GM19455 (cell line): ENCODE measurements around the gene ABCA1.
A peak's percentile ranks its signal among the peaks of the same experiment; 100 is the strongest.
"Not testable (repeated sequence)": the region's sequence is repeated elsewhere in the genome, so short reads cannot be mapped to it uniquely, and the experiment has no call there.

ENCODE experiments used
- ATAC-seq: cut with Tn5 transposase; IDR thresholded peaks from one replicate; pipeline ENCODE4 v1.9.1; 2021; ENCODE audit not compliant: unreplicated experiment

Gene ABCA1, protein sequence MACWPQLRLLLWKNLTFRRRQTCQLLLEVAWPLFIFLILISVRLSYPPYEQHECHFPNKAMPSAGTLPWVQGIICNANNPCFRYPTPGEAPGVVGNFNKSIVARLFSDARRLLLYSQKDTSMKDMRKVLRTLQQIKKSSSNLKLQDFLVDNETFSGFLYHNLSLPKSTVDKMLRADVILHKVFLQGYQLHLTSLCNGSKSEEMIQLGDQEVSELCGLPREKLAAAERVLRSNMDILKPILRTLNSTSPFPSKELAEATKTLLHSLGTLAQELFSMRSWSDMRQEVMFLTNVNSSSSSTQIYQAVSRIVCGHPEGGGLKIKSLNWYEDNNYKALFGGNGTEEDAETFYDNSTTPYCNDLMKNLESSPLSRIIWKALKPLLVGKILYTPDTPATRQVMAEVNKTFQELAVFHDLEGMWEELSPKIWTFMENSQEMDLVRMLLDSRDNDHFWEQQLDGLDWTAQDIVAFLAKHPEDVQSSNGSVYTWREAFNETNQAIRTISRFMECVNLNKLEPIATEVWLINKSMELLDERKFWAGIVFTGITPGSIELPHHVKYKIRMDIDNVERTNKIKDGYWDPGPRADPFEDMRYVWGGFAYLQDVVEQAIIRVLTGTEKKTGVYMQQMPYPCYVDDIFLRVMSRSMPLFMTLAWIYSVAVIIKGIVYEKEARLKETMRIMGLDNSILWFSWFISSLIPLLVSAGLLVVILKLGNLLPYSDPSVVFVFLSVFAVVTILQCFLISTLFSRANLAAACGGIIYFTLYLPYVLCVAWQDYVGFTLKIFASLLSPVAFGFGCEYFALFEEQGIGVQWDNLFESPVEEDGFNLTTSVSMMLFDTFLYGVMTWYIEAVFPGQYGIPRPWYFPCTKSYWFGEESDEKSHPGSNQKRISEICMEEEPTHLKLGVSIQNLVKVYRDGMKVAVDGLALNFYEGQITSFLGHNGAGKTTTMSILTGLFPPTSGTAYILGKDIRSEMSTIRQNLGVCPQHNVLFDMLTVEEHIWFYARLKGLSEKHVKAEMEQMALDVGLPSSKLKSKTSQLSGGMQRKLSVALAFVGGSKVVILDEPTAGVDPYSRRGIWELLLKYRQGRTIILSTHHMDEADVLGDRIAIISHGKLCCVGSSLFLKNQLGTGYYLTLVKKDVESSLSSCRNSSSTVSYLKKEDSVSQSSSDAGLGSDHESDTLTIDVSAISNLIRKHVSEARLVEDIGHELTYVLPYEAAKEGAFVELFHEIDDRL (N-terminal part only)

DNA sequence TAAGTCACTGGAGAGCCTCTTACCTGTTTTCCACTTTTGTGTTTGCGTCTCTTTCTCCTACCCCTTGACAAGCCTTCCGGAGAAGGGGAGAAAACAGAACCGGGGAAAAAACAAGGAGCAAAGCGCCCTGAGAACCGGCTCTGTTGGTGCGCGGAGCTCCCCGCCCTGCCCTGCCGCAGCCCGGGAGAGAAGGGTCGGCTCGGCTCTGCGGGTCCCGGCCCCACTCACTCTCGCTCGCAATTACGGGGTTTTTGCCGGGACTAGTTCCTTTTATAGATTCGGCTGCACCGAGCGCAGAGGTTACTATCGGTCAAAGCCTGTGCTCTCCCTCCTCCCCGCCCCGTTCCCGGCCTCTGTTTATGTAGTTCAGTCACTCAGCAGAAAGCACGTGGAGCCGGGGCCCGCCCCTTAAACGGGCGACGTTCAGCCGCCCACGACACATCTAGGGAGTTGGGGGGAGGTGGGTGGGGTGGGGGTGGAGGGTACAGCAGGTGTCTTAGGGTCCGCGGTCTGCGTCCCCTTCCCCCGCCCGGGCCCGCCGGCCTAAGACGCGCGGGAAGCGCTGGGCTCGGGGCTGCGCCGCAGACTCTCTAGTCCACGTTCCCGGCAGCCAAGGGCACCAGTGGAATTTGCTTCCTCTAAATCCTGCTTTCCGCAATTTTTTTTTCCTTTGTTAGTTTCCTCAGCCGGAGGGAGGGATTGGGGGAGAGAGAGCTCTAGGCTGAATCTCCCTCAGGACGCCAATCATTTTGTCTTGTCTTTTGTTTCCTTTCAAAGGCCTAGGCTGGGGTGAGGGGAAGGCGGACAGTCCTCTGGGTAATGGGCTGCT is at the start of gene ABCA1:
ABCA1 (minus strand) TSS at position 244 of the 829 bp plus-strand sequence. CDS start 24,476 bp downstream, outside the sequence.
- ATAC-seq = no peak

DNA sequence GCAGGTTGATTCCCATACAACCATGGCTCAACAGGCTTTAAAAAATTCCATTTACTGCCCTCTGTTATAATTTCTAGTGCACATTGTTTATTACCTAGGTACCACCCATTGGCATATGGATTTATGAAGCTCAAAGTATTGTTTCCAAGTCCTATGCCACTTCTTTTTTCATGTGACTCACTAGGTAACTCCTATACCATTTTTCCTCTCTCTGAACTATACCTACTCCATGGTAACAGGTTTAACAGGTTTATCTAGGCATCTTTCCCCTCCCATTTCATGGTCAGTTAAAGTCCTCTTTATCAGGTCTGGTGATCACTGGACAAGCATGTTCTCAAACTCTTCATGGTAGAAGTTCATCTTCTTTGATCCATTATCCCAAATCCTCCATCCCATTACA is 49.6 kb upstream of the ABCA1 start:
- ATAC-seq = no peak

GRCh38 chr9:104977168-104977567 is 49.2 kb upstream of the ABCA1 start:
- ATAC-seq = no peak

DNA sequence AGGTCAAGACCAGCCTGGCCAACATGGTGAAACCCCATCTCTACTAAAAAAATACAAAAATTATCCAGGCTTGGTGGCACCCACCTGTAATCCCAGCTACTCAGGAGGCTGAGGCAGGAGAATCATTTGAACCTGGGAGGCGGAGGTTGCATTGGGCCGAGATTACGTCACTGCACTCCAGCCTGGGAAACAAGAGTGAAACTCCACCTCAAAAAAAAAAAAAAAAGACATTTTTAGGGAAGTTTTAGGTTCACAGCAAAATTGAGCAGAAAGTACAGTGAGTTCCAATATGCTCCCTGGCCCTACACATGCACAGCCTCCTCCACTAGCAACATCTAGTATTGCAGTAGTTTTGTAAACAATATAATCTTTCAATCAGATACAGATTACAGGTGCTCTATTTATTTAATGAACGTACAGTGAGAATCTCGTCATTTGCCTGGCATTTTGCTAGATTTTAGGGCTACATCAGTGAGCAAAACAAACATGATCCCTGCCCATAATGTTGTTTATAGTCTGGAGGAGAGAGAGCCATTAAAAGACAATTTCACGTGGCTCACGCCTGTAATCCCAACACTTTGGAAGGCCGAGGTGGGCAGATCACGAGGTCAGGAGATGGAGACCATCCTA is 48.1 kb upstream of the ABCA1 start:
- not testable (repeated sequence) for ATAC-seq

DNA sequence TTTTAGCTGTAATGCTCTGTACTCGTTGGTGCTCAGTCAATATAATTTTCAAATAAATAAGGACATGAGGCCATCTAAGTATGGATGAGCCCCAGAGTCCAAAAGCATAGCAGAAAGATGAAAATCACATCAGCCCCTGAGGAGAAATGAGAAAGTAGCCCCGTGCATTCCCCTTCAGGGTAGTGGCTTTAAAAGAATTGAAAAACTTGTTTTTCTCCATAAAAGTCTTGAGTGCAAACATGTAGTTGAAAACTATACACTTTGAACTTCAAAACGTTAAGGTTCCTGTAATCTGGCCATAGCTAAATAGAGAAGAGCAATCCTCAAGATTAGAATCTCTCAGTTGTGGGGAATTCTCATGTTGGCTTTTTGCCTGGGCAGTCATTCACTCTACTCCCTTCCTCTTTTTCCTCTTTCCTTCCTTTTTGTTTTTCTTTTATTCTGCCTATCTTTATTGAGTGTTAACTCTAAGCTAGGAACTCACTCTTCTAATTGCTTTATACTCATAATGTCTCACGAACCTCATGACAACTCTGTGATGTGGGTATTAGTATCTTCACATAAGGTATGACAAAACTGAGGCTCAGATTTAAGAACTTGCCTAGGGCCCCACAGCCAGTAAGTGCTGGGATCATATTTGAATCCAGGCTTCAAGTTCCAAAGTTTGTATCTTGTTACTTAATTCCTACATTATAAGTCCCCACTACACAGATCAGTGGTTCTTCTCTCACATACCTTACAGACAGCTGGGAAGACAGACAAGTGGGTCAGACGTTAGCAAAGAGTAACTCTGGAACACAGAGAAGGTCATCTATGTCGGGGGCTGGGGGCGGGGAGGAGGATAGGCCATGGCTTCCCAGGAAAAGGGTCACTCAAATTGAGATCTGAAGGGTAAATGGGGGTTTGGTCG is 46.4 kb upstream of the ABCA1 start:
- ATAC-seq = no peak

DNA sequence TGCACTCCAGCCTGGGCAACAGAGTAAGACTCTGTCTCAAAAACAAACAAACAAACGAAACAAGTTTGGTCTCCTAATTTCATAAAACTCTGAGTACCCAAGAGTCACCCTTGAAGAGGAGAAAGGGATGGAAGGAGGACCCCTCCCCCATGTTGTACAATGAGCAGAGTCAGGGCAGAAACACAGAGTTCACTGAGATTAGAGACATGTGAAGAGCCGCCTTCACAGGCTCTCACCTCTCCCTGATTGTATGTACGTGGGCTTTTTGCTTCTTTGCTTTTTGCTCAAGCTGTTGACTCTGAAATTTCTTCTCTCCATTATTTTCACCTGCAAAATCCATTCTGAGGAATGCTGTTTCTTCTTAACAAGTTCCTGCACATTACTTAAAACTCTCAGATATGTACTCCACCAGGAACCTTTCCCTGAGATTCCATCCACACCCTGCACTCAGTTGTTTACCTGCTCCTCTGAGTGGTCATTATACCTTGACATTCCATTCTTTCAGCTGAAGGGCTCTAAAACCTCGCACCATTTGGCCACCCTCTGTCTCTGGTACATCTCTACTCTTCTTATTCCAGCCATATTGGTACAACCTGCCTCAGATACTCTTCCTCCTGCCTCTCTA is 44.4 kb upstream of the ABCA1 start:
- no peak for ATAC-seq

DNA sequence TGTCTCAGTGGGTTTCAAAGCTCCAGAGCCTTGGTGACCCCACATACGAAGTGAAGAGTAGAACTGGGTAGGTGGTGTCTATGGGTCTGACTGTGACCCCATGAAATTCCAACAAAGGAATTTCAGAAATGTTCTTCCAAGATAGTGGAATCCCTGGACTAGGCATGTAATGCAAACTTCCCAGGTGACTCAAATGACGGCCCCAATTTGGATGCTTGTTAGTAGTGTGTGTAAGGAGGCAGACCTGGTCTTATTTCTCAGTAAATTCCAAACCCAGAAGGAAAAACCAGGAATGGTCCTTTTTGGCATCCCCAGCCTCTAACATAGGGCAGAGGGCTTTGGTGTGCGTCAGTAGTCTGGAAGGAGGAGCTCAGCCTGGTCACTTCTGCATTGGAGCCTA is 43.6 kb upstream of the ABCA1 start:
- ATAC-seq = no peak

DNA sequence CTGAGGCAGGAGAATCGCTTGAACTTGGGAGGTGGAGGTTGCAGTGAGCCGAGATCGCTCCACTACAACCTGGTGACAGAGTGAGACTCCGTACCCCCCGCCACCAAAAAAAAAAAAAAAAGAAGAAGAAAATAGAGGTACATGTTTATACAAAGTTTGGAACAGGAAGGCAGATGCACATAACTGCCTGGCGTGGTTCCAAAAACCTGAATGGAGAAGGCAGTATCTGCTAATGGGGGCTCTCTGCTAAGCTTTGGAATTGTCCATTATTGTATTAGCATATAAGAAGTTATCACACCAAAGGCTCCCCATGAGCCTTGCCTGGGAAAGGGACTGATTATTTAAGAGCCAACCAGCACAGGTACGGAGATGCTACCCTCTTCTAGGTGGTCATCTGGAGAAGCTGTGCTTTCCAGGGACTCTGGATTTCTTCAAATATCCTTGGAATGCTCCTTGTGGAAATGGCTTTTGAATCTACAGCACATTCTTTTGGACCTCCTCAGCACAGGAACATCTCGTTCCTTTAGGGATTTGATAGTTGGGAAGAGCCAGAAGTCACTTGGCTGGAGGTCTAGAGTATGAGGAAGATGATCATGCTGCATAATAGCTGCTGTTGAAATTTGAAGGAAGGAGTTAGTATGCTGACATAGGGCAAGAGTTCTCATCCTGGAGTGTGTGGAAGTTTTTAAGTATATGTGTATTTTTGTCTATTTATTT is 42.5 kb upstream of the ABCA1 start:
- no peak for ATAC-seq

GRCh38 chr9:104969116-104969515 is 41.2 kb upstream of the ABCA1 start:
- no peak for ATAC-seq

GRCh38 chr9:104968025-104968982 is 40.3 kb upstream of the ABCA1 start:
- peak; percentile 98 for ATAC-seq

GRCh38 chr9:104963076-104963475 is 35.1 kb upstream of the ABCA1 start:
- no peak for ATAC-seq

GRCh38 chr9:104961701-104962359 is 33.9 kb upstream of the ABCA1 start:
- peak; percentile 20 for ATAC-seq

GRCh38 chr9:104961238-104961637 is 33.3 kb upstream of the ABCA1 start:
- peak; percentile 76 for ATAC-seq

GRCh38 chr9:104960662-104961061 is 32.7 kb upstream of the ABCA1 start:
- no peak for ATAC-seq

- no peak for ATAC-seq
Observed at GRCh38 chr9:104958751-104959150, 30.8 kb upstream of the ABCA1 start.

DNA sequence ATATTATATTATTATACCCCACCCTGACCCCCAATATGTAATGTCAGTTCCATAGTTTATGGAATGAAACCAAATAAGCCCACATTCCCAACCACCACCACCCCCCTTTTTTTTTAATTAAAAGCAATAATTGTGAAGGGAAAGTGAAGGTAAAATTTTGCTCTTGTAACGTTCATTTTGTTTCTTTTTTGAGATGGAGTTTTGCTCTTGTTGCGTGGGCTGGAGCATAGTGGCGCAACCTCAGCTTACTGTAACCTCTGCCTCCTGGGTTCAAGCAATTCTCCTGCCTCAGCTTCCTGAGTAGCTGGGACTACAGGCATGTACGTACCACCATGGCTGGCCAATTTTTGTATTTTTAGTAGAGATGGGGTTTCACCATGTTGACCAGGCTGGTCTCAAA is 30.1 kb upstream of the ABCA1 start:
- ATAC-seq = not testable (repeated sequence)
